ENCODE measurements around the gene FANCC.
"Not testable (repeated sequence)": the region's sequence is repeated elsewhere in the genome, so short reads cannot be mapped to it uniquely, and the experiment has no call there.

The FANCC gene

DNA sequence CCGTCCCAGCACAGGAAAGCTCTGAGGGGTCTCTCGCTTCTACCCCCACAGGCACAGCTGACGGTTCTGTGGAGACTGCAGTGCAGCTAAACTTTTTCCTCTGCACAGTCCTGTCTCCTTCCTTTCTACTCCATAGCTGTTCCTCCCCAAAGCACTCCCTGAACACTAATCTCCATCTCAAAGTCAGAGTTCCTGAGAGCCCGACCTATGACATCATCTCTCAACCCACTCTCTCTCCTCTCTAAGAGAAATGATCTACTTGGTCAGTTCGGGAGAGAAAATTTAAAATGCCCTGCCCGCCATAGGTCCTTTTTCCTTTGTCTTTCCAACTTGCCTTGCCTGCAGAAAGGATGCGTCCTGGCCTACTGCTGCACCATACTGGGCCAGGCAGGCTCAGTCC lies 90.6 kb downstream of the FANCC start:
- no peak for DNase-seq (ENCODE audit: low spot score)

DNA sequence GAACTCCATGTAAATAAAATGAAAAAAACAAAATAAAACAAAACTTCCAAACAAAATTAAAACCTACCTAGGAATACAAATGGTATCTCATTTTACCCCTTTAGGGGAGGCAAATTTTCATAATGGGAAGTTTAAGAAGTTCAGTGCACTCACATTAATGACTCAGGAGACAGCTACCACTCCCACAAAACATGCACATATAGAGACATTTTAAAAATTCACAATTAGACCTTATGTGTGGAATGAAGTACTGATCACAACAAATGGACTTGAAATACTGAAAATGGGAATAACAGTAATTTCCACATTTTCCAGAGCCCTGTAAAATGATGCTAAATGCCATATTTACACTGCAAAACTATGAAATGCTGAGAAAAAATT lies 91.8 kb downstream of the FANCC start:
- no peak for DNase-seq (ENCODE audit: low spot score)

DNA sequence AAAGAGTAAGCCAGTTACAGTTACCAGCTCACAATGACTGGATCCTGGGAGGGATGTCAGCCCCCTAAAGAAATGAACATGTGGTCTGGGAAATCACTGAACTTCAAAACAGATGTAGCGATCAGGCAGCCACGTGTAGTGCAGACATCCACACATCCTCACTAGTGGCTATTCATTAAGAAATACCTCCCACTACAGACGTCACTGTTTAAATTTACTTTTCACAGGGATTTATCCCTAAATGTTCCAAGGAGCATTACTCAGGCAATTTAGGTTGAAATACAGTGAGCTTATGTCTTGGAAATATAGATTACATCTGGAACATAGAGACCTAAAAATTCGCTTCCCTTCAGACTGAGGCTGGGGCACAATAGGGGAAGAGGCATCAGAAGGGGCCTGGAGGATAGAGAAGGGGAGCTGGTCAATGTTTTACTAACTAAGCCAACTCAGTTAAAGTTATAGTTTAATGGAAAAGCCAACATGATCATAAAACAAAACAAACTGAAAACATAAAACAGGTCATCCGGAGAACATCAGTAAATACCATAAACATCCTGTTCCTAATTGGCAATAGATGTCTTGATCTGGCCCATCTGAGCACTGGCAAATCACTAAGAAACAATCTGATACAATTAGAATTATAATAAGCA lies 92.3 kb downstream of the FANCC start:
- no peak for DNase-seq (ENCODE audit: low spot score)

DNA sequence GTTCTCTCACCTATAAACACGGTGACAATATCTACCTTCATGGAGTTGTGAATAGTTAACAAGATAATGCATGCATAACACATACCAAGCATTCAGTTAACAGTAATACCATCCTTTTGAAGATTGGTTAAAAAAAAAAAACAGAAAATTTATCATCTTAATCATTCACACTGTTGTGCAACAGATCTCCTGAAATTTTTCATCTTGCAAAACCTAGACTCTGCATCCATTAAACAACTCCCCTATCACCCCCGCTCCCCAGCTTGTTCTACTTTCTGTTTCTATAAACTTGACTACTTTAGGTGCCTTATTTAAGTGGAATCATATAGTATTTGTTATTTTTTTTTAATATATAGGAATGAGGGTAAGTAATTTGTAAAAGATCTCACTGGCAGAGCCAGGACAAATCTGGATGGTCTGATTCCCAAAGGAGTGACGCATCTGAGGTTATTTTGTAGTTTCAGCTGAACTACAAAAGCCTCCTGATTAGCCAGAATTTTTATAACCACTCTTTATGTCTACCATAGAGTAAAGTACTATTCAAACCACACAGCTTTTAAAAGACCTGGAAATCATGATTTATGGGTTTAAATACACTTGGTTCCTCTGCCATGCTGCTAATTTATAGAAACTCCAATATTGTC lies 93.0 kb downstream of the FANCC start:
- no peak for DNase-seq (ENCODE audit: low spot score)

DNA sequence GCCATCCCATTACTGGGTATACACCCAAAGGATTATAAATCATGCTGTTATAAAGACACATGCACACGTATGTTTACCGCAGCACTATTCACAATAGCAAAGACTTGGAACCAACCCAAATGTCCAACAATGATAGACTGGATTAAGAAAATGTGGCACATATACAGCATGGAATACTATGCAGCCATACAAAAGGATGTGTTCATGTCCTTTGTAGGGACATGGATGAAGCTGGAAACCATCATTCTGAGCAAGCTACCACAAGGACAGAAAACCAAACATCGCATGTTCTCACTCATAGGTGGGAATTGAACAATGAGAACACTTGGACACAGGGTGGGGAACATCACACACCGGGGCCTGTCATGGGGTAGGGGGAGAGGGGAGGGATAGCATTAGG lies 97.2 kb downstream of the FANCC start:
- DNase-seq (ENCODE audit: low spot score): not testable (repeated sequence)

DNA sequence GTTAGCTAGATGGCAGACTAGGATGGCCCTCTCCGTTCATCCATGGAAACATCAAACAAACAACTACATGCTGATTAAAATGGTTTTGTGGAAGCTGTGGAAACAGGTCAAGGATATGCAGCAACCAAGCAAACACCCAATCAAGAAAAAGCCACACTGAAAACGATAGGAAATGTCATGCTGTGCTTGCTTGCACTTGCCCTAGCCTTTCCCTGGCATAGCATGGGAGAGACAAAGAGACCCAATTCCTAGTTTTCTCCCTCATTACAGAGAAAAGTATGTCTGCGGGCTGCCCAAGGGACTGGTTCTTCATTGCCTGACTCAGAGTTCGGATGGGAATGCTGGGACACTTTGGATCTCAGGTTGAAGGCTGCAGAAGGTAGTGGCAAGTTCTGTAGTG lies 98.7 kb downstream of the FANCC start:
- no peak for DNase-seq (ENCODE audit: low spot score)

DNA sequence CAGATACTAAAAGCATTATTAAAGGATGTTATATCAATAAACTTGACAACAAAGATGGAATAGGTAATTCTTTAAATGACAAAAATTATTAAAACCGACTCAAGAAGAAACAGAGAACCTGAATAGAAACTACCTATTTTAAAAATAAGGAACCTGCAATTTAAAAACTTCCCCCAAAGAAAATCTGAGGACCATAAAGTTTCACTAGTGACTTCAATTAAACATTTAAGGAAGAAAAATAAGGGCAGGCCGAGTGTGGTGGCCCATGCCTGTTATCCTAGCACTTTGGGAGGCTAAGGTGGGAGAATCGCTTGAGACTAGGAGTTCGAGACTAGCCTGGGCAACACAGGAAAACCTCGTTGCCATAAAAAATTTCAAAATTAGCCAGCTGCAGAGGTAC lies 99.6 kb downstream of the FANCC start:
- DNase-seq (ENCODE audit: low spot score): no peak

DNA sequence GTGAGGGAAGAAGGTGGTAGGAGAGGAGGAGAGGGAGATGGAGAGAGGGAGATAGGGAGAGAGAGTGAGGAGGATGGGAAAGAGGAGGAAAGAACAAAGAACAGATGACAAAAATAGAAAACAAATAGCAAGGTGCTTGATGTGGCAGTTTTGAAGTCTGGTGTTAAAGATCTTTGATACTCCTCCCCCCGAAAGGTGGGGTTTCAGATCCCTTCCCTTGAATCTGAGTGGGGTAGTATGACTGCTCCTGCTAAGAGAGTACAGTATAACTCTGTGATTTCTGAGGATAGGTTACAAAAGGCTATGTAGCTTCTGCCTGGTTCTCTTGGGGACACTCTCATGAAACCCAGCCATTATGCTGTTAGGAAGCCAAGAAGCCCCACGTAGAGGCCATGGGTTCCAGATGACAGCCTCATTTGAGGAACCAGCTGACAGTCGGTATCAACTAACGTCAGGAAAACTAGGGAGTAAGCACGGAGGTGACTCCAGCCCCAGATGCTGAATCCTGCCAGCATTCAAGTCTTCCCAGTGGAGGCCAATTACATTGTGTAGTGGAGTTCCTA lies 102.1 kb downstream of the FANCC start:
- no peak for DNase-seq (ENCODE audit: low spot score)

DNA sequence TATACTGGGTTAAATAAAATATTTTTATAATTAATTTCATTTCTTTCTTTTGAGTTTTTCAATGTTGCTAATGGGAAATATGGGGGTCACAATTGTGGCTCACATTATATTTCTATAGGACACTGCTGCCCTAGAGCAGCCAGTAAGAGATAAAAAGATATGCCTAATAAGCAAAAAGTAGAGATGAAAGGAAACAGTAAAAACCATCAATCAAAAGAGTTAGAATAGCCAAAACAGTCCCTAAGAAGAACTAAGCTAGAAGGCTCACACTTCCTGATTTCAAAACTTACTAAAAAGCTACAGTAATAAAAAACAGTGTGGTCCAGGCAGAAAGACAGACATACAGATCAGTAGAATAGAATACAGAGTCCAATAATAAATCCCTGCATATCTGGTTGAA lies 104.4 kb downstream of the FANCC start:
- DNase-seq (ENCODE audit: low spot score): no peak

DNA sequence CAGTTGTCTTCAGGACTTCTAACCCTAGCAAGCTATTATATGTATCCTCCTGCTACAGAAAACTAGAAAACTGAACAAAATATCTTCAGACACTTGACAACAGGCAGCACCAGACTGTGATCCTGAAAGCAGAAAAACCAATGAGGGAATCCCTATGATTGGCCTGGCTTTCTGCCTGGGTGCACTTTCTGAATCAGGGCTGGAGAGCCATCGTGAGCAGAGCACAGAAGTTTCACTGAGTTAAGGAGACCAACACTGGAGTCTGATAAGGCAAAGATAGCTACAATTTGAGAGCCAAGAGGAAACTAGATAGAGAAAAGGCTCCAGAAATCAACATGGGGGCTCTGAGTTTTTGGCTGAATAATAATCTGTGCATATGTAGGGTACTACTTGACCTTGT lies 106.5 kb downstream of the FANCC start:
- DNase-seq (ENCODE audit: low spot score): no peak

DNA sequence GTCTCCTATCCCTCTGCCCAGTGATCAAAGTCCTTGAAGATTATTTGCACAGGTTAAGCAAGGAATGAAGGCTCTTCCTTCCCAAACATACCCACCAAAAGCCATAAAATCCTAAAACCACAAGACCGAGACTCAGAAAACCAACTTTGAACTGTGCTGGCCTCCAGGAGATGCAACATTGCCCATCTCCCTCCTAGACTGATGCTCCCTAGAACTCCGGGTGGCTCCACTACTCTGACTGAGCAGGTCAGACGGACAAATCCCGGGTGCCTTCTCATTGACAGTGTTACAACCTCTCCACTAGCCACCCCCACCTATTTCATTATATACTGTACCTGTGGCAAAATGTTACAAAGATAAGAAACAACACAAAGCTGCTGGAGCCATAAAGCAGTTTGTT lies 110.1 kb downstream of the FANCC start:
- no peak for DNase-seq (ENCODE audit: low spot score)

DNA sequence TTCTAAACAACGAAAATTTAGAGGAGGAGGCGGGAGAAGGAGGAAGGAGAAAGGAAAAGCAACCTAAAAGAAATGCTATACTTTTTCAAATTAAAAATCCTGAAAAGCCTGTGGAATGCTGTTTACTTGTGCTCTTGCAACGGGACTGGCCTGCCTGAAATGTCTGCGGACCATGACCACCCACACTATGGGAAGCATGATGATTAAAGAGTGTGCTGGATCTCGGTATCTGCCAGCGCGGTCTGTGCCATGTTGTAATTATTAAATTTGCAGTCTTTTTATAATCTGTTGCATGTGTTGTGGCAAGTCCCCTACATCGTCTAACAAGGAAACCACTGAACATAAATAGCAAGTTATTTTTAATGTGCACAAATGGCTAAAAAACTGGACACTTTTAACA lies 111.4 kb downstream of the FANCC start:
- DNase-seq (ENCODE audit: low spot score): no peak

DNA sequence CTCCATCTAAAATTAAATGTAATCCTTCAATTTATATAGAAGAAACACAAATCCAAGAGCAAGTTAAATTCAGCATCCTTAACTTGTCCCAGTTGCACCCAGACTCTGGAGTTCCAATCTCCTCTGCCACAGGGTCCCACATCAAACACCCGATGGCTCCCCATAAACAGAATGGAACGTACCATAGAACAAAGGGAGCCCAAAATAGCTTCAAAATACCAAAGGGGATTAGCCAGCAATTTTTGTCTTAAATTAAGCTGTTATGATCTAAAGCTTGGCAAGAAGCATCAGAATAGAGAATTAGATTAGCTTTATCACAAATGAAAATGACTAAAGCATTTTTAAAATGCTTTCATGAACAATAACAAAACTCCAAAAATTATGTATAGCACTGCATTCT lies 112.8 kb downstream of the FANCC start:
- DNase-seq (ENCODE audit: low spot score): no peak

DNA sequence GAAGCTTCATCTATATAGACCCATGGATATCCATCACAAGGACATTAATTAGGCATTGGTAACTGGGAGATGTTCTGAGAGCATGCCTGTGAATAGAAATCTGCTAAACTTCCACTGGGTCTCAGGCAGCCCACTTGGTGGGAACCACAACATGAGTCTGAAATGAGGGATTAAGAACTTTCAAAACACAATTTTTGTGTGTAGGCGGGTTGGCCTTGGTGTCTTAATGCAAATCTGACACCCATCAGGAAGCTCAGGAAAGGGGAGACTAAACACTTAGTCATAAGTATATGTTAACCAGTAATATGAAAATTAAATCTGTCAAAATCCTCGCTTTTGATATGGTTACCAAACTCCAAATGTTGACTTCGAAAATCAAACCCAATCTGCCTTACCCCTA lies 113.2 kb downstream of the FANCC start:
- DNase-seq (ENCODE audit: low spot score): no peak

DNA sequence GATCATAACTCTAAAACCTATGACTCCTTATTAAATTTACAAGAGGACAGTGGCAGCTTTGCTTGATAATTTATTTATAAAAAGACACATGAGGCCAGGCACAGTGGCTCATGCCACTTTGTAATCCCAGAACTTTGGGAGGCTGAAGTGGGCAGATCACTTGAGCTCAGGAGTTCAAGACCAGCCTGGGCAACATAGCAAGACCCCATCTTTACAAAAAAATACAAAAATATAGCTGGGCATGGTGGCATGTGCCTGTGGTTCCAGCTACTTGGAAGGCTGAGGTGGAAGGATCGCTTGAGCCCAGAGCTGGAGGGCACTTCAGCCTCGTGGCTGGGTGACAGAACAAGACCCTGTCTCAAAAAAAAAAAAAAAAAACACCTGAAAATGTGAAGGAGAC lies 114.5 kb downstream of the FANCC start:
- DNase-seq (ENCODE audit: low spot score): not testable (repeated sequence)

DNA sequence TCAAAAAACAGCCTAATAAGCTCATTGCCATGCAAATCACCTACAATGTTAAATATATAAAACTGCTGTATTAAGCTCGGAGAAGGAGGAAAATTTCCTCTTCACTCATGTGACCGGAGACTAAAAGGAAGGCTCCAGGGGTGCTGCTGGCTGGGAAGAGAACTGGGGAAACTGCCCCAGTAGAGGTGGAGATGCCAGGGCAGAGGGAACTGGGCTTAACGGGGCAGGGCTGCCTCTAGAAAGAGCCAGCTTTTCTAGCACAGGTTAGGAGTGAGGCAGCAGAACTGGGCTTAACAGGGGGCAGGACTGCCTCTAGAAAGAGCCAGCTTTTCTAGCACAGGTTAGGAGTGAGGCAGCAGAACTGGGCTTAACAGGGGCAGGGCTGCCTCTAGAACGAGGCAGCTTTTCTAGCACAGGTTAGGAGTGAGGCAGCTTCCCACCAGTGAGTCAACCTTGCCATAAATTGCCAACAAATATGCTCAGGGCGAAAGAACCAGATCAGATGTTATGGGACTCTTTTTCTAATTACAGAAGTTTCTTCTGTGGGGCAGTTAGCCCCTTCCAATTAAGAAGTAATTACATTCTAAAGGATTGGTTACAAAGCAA lies 115.3 kb downstream of the FANCC start:
- DNase-seq (ENCODE audit: low spot score): no peak

DNA sequence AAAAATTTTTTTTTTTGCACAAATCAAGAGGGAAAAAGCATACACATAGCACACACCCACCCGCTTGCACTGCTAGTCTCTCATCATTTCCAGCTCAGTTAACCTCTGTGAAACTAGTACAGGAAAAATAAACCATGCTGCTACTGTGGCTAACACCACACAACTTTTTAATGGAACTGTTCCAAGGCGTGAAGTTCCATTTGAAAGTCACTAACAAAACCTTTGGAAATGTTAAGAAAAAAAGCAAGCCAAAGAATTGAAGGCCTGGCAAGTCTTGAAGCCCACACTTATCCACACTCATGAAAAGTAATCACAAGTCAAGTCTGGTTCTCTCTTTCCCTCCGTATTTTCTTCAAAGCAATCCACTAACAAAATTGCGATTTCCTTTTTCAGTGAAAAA lies 116.3 kb downstream of the FANCC start:
- DNase-seq (ENCODE audit: low spot score): no peak

DNA sequence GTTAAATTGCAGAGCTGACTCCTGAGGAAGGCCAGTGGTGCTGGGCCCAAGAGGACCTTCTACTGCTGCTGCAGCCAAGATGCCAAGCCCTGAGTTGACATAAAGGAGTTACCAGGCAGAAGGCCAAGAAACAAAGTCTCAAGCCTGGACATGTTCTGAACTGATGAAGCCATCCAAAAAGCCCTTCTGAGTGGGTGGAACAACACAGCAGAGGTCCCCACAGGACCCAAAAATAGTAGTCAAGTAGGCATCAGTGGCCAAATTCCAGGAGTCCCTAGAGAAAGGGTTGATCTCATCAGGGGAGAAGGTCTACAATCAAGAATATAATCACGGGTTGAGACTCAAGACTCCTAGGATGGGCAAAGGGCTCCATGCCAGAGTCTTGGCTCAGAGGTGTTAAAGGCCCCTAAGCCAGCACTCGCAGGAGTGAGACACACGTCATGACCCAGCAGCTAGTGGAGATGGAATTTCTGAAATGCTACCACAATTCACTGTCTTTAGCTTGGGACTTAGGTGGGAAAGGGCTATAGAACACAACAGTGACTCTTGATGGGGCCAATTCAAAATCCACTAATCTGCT lies 119.7 kb downstream of the FANCC start:
- DNase-seq (ENCODE audit: low spot score): no peak

DNA sequence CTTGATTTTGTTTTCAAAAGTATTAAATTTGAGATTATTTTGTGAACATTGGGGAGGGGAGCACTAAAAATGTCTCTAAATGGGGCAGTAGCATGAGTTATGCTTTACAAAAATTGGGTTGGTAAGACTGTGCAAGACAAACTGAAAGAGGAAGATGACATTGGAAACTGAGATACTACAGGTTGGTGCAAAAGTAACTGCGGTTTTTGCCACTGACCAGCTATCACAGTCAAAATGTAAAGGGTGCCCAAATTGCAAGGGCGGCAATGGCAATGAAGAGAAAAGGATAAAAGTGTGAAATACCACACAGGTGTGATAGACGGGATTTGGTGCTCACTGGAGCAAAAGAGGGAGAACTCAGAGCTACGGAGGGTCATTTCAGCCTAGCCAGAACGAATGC lies 124.0 kb downstream of the FANCC start:
- no peak for DNase-seq (ENCODE audit: low spot score)

DNA sequence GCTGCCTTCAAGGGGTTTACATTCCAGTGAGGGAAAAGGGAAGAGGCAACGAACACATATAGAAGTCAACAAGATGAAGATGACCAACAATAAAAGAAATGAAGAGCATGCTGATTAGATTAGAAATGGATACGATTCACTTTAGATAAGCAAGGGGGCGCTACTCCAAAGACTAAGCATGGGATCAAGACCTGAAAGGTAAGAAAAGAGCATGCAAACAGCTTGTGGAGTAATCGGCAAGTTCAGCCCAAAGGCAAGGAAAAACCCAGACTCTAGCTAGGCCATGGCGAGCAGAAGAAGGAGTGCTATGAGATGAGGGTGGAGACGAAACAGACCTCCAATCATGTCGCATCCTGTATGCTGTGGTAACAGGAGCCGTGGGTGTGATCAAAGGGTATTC lies 124.4 kb downstream of the FANCC start:
- DNase-seq (ENCODE audit: low spot score): no peak

DNA sequence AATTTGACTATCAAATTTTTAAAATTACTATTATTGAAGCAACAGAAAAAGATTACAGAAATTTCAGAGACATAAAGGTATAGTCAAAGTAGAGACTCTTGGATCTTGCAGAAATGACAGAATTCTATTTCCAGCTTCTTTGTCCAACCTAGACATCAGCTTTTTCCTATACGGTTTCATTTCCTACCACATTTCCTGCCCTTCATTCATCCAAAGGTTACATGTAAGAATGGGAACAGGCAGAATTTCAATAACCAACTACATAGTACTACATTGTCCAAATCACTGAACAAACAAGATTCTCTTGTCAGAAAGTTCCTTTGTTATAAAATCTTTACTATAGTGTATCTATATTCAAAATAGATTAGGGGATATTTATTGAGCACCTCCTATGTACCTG lies 124.9 kb downstream of the FANCC start:
- DNase-seq (ENCODE audit: low spot score): no peak

DNA sequence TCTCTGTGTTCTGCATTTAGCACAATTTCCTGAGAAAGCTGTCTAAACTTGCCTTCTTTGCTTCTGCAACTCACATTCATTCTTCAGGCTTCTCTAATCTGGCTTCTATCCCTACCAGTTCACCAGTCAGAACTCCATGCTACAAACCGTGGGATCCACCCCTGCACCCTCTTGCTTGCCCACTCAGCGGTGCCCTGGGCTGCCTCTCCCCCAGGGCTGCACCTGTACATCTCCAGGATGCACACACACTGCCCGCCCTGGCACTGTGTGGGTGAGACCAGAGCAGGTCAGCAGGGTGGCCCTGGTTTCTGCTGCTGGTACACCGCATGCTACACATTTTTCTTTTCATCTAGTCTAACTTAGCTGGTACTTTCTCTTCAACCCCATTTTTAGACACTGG lies 127.1 kb downstream of the FANCC start:
- DNase-seq (ENCODE audit: low spot score): no peak

Data from hematopoietic multipotent progenitor cell treated with erythropoietin and hydrocortisone succinate and interleukin-3 and kit ligand, for 15 days (in vitro differentiated cells).